Epithelial cell of proximal tubule (primary cell): ENCODE results near the gene SMAP2. TPM values are rescaled to one million over a fixed set of nuclear protein-coding genes. Genes with fewer than 3 reads are reported as not detected.
"Not testable (repeated sequence)": the region's sequence is repeated elsewhere in the genome, so short reads cannot be mapped to it uniquely, and the experiment has no call there.

Experiments
- DNase-seq: peaks from one replicate; pipeline ENCODE4 v3.0.0-alpha.2; 2011; ENCODE audit warnings: low read depth
- H3K4me3 ChIP-seq: 2 replicates; pipeline ENCODE4 v1.5.1; 2011; ENCODE audit warnings: low read depth, mild to moderate bottlenecking, low read length
- total RNA-seq: library from RNA; depleted of rRNA; stranded (reverse); fragments of >200 nt; gene quantifications from 2 replicates; pipeline ENCODE4 v1.2.3, GENCODE V29; 2015
- TF ChIP-seq, protein P1 (sequence below): conservative IDR thresholded peaks from 2 replicates; pipeline ENCODE4 v1.5.1; 2012; ENCODE audit warnings: low read depth, mild to moderate bottlenecking, low read length

SMAP2 gene
- total RNA-seq, 1 donor from 2014 or later: 4.9 TPM

- no peak for DNase-seq
- TF ChIP-seq, protein P1, sequence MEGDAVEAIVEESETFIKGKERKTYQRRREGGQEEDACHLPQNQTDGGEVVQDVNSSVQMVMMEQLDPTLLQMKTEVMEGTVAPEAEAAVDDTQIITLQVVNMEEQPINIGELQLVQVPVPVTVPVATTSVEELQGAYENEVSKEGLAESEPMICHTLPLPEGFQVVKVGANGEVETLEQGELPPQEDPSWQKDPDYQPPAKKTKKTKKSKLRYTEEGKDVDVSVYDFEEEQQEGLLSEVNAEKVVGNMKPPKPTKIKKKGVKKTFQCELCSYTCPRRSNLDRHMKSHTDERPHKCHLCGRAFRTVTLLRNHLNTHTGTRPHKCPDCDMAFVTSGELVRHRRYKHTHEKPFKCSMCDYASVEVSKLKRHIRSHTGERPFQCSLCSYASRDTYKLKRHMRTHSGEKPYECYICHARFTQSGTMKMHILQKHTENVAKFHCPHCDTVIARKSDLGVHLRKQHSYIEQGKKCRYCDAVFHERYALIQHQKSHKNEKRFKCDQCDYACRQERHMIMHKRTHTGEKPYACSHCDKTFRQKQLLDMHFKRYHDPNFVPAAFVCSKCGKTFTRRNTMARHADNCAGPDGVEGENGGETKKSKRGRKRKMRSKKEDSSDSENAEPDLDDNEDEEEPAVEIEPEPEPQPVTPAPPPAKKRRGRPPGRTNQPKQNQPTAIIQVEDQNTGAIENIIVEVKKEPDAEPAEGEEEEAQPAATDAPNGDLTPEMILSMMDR: no peak
- no peak overlapping the region for H3K4me3 ChIP-seq
These were observed 12.2 kb downstream of the SMAP2 start for GRCh38 chr1:40385437-40386358.

GRCh38 chr1:40386359-40386723, 12.8 kb downstream of the SMAP2 start:
- TF ChIP-seq, protein P1: no peak
- DNase-seq: no peak
- H3K4me3 ChIP-seq: no peak overlapping the region

DNA sequence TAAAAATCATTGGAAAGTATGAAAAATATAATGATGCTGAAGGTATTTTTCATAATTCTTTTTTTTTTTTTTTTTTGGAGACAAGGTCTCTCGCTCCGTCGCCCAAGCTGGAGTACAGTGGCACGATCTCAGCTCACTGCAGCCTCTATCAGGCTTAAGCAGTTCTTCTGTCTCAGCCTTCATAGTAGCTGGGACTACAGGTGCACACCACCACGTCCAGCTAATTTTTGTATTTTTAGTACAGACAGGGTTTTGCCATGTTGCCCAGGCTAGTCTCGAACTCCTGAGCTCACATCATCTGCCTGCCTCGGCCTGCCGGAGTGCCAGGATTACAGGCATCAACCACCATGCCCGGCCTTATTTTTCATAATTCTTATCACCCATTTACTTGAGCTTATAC, 13.3 kb downstream of the SMAP2 start:
- TF ChIP-seq, protein P1: no peak
- H3K4me3 ChIP-seq: no peak overlapping the region
- DNase-seq: no peak

DNA sequence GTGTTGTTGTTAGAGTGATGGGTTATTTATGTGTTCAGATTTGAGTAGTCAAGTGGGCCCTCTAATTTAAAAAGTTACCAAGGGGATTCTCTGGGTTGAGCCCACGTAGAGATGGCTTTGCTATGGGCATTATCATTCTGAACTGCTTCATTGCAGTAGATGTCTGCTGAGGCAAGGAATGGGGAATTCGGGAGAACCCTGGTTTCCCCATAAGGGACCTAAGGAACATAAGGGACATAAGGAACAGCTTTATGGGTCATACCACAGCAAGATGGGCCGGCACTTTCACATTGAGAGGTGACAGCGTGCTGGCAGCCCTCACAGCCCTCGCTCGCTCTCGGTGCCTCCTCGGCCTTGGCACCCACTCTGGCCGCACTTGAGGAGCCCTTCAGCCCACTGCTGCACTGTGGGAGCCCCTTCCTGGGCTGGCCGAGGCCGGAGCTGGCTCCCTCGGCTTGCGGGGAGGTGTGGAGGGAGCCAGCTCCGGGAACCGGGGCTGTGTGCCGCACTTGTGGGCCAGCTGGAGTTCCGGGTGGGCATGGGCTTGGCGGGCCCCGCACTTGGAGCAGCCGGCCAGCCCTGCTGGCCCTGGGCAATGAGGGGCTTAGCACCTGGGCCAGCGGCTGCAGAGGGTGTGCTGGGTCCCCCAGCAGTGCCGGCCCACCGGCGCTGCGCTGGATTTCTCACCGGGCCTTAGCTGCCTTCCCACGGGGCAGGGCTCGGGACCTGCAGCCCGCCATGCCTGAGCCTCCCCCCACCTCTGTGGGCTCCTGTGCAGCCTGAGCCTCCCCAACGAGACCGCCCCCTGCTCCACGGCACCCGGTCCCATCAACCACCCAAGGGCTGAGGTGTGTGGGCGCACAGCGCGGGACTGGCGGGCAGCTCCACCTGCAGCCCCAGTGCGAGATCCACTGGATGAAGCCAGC, 14.1 kb downstream of the SMAP2 start:
- not testable (repeated sequence) for H3K4me3 ChIP-seq, DNase-seq

GRCh38 chr1:40388456-40389321, 15.2 kb downstream of the SMAP2 start:
- not testable (repeated sequence) for DNase-seq, H3K4me3 ChIP-seq

DNA sequence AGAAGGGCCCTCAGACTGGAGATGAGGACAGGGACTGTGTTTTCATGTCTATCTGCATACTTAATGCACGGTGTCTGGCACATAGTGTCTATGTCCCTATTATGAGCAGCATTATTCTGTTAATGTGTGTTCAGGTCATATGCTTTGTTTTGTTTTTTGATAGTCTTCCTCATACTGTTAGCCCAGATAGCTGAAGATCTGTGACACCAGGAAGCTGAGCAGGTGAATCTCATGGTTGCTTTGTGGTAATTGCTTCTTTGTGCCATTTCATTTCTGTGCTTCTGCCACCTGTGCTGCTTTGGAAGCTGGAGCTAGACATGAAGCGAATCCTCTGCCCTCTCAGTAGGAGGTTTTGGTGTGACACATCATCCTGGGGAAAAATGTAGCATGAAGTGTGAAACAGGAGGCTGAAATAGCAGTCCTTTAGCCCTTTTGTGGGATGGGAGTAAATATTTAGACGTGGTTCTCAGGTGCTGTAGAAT, 15.8 kb downstream of the SMAP2 start:
- no peak for DNase-seq

DNA sequence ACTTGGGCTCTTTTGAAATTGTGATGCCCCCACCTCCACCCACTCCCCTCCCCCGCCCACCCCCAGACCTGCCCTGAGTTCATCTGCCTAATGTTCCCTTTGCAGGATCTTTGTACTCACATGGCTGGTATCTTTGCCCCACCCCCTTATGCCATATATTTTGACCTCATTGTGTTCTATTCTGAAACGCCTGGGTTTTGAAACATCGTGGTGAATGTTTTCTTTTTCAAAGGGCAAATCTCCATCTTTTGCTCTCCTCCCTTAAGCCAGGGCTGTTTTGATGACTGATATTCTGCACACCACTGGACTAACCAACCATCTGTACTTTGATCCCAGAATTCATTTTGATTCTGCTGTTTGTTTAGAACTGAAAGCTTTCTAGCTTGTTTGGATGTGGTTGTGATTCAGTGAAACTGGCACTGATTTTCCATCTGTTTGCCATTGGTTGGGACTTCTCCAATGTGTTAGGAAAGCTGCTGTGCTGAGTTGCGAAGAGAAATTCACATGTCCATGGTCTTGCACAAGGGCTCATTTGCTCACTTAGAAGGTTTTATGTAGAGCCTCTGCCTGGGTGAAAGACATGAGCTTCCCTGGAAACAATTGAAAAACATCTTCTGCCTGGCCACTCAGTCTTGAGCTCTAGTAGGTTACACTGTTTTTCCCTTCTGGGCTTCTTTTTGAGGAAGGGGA, 16.5 kb downstream of the SMAP2 start:
- peak; percentile 22 for DNase-seq
- H3K4me3 ChIP-seq: no peak overlapping the region
- TF ChIP-seq, protein P1: no peak

More for the DNA sequence above, 15.8 kb downstream of the SMAP2 start:
- H3K4me3 ChIP-seq: no peak overlapping the region
- TF ChIP-seq, protein P1: no peak
